Fibroblast of pulmonary artery (primary cell): Measurements from ENCODE around the gene RPRD2.

ENCODE experiments used
- DNase-seq: peaks from one replicate; pipeline ENCODE4 v3.0.0-alpha.2; 2010; ENCODE audit warnings: low read depth
- H3K4me3 ChIP-seq: replicated peaks from 2 replicates; pipeline ENCODE4 v1.5.1; 2011; ENCODE audit warnings: low read depth, mild to moderate bottlenecking, control low read depth, low read length, moderate library complexity
- CTCF ChIP-seq: IDR thresholded peaks from 2 replicates; pipeline ENCODE4 v1.5.1; 2011; ENCODE audit warnings: mild to moderate bottlenecking, control low read depth, low read length, inconsistent platforms; ENCODE audit errors: missing control alignments

RPRD2 gene

DNA sequence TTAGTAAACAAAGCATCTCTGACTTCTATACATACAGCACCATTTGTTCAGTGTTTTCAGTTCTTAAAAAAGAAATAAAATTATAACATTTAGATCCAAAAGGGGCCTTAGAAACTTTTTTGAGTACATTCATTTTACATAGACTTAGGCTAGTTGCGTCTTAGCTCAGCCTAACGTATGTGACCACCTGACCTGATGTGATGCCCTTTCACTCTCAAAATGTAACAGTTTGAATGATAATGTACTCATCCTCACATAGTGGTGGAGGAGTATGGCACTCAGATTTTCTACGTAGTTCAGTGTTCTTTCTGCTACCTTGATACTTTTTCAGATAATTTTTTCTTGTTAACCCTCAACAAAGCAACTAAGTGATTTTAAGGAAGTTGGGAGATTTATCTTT, 43.4 kb downstream of the RPRD2 start:
- no peak for TF ChIP-seq CTCF
- DNase-seq, result no peak
- no peak overlapping the region for H3K4me3 ChIP-seq

GRCh38 chr1:150408800-150409199, 44.9 kb downstream of the RPRD2 start:
- no peak for DNase-seq
- H3K4me3 ChIP-seq, result no peak overlapping the region
- no peak for TF ChIP-seq CTCF

GRCh38 chr1:150409504-150410362, 45.8 kb downstream of the RPRD2 start:
- TF ChIP-seq CTCF, result no peak
- no peak for DNase-seq
- no peak overlapping the region for H3K4me3 ChIP-seq

GRCh38 chr1:150410582-150411101, 46.7 kb downstream of the RPRD2 start:
- no peak overlapping the region for H3K4me3 ChIP-seq
- TF ChIP-seq CTCF, result no peak
- DNase-seq, result peak; percentile 79

- no peak overlapping the region for H3K4me3 ChIP-seq
- no peak for DNase-seq
- no peak for TF ChIP-seq CTCF
Measured at GRCh38 chr1:150414592-150414991, 50.6 kb downstream of the RPRD2 start.

DNA sequence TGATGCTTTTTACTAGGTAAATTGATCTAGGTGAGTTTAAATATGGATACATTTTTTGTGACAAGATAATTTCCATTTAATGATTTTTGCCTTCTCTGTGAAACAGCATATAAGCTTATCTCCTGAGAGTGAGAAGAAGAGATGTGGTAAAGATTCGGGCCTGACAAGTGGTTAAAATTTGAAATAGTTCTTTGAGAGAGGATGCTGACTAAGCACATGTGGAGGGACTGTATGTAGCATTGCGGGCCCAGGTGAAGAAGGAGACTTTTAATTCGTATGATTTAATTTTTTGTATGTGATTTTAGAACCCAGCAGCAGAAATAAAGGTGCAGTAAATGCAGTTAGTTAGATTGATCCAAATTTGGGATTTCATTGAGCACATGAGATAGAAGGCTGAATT, 51.9 kb downstream of the RPRD2 start:
- no peak for DNase-seq
- TF ChIP-seq CTCF, result no peak
- H3K4me3 ChIP-seq, result no peak overlapping the region
